Stimulated activated CD4-positive, alpha-beta T cell treated with anti-CD3 and anti-CD28 coated beads, Interleukin-1b, Interleukin-23, amount 100 ng/mL, for 24 hours (primary cell): ENCODE data around the gene CHRNA1.

Source experiments
- DNase-seq, 4 experiments: peaks; one replicate each; pipeline ENCODE4 v3.0.0-alpha.2; 2020; ENCODE audit warnings: low read depth in 4 of 4, low spot score in 1 of 4

Gene CHRNA1

GRCh38 chr2:174764280-174765255, at the start of gene CHRNA1:
Gene CHRNA1 (minus strand): TSS chr2:174764472. CDS start chr2:174764394, 78 bp downstream.
- no peak for DNase-seq

- DNase-seq = no peak
Measured at GRCh38 chr2:174812037-174812436, 47.8 kb upstream of the CHRNA1 start.

DNA sequence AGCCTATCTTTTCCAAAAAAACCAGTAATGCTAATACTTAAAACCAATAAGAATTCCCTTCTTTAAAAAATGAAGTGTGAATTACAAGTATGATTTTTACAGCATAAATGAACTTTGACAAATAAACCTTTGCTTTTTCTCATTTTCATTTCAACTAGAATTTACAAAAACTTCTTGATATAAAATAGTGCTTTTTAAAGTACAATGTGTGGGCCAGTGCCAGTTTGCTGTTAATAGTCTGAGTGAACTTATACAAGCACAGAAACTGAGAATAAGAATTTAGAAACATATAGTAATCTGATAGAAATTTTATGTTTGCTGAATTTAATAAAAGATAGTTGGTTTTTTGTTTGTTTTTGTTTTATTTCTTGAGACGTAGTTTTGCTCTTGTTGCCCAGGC, 43.7 kb upstream of the CHRNA1 start:
- no peak for DNase-seq

DNA sequence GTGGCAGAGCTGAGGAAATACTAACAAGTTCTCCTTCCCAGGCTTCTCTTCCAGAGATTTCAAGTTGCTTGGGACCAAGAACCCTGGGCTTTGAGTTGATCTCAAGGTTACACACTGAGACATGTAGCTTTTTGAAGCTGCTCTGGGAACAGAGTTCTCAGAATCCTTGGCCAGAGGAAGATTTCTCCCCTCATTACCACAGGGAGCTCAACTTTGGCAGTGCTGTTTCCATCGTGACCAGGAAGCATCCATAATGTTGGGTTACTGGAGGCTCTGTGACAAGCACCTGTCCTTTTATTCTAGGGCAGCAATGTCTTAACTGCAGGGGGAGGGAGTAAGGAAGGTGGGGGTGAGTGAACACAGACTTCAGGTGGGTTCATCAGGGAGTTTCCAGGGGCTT, 41.5 kb upstream of the CHRNA1 start:
- DNase-seq = no peak

- no peak for DNase-seq
Measured at GRCh38 chr2:174802459-174802858, 38.2 kb upstream of the CHRNA1 start.

DNA sequence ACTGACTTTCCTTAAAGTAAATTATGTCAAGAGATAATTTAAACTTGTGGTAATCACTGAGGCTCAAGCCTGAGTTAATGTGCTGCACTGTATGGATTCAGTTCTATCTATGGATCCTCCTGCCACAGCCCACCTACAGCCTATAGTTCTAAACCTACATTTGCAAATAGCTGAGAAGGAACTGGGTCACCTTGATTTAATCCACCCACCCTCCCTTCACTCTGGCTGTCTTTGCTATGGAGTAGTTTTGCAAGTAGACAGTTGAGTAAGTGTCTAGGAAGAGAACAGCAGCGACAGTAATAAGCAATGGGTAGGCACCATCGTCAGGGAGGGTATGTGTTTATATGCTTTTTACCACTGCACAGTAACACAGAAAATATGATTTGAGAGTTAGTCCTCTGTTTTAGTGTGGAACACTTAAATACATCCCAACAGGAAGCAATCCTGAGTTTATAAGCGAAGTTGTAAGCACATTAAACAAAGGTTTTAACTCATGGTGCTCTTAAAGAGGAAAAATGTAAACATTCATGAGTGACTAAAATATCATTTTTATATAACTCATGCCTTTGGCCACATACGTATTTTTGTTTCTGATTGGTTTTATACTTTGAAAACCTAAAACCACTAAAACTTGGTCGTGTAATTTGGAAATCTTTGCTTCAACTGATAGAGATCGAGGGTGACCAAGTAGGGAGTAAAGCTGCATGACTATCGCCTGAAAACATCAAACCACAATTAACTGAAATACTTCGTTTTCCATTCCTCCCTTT, 36.3 kb upstream of the CHRNA1 start:
- DNase-seq = no peak

DNA sequence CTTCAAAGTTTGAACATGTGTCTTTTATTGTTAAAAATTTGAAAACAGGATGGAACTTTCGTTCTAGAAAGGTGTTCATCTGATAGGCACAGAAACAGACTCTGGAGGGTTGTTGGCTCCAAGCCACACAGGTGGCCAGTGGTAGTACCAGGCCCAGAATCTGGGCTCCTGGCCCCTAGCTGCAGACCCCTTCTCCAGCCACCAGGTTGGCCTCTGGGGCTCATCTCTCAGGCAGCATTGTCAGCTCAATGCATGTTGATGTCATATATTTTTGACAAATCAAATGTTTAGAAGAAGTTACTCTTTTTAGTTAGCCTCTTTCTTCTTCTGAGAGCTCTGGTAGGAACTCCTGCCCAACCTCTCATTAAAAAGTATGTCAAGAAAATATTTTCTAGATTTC, 34.5 kb upstream of the CHRNA1 start:
- DNase-seq = no peak

DNA sequence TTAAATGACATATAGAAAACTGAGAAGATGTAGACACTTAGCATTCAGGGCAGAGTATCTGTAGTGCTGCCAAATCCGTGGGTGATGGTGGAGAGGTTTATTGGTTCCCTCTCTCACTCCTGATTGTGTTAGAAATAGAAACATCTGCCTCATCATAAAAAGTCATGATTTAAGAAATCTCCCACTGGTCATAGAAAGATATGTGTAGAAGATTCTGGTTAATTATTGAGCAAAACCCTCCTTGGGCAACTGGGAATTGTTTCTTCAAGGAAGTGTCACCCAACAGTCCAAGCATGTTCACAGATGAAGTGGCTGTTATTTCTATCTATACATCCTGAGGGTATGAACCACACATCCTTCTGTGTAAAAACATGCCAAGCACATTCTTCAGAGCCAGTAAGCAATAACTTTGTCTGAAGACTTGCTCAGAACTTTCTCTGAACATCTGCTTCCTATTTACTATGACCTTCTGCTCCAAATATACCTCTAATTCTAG, 33.6 kb upstream of the CHRNA1 start:
- DNase-seq = no peak

DNA sequence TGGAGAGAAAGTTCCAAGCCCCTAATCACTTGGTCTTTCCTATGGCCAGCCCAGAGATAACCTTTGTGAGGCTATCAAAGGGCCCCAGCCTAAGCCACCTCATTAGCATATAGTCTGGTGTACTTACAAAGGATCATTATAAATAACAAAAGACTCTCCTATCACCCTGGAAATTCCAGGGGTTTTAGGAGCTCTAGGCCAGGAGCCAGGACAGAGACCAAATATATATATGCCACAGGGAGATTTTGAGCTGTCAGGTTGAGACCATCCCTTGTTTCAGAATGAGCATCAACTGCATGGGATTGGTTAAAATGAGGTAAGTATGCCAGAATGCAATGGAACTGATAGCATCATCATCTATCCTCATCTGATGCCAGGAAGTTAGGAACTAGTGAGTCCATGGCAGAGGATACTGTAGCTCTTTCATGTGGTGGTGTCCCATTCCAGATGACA, 32.1 kb upstream of the CHRNA1 start:
- no peak for DNase-seq

- no peak for DNase-seq
Measured at GRCh38 chr2:174794851-174795374, 30.6 kb upstream of the CHRNA1 start.

GRCh38 chr2:174792309-174793025, 28.2 kb upstream of the CHRNA1 start:
- no peak for DNase-seq

DNA sequence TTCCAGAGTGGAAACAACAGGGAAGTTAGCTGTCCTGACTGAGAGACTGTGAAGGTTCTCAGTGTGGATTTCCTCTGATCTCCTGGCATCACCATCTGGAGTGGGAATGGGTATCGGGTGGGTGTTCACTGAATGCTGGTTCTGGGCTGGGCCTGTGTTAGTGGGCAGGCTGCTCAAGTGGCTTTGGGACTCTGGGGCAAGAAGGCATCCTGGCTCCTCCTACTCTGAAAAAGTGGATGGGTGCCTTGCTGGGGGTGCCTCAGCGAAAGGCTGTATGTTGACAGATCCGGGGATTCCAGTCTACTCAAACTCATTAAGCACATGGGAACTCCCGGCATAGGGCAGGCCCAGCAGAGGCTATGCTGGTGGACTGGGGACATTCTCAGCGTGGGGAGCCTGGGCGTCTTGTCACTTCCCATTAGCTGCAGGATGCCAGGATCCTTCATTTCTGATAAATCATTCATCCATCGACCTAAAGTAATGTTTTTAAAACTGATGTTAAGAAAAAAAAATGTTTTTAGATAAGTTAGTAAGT, 27.5 kb upstream of the CHRNA1 start:
- no peak for DNase-seq

DNA sequence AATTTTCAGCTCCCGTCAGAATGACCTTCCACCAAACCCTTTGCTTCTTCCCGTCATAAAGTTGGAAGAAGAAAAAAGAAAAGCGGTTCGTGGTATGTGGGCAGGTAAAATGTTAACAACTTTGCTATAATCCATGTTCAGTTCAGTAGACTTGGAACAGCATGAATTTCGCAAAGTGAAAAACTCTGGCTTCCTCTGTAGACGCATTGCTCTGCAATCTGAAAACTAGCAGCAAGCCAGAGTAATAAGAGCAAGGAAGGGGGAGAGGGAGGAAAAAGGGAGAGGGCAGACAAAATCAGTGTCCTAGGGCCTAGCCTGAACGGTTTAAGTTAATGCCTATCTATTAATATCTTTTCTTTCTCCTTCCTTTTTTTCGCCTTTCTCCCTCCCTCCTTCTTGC, 26.7 kb upstream of the CHRNA1 start:
- no peak for DNase-seq

- DNase-seq = no peak
Measured at GRCh38 chr2:174789001-174789400, 24.7 kb upstream of the CHRNA1 start.

DNA sequence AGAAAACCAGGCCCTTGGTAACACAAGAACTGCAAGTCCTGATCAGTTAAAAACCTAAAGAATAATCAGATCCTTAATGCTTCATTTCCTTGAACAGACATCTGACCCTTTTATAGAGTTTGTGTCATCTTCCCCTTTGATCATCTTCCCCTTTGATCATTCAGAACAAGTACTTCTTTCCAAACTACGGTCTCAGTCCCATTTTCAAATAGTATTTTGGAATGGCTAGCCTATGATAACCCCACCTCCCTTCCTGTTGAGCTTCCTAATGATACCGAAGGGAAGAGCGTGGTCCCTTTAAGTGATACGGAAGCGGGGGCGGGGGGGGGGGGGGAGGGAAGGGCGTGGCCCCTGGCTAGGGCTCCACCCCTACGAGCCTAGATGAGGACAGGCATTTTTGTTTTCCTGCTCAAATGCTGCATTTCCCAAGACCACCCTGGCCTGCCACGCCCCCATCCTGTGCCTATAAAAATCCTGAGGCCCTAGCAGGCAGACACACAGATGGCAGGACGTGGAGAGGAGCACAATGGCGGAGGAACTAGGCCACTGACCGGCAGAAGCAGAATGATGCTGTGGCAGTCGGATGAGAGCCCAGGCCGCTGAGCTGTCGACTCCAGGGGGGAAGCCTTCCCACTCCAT, 24.1 kb upstream of the CHRNA1 start:
- DNase-seq = no peak

DNA sequence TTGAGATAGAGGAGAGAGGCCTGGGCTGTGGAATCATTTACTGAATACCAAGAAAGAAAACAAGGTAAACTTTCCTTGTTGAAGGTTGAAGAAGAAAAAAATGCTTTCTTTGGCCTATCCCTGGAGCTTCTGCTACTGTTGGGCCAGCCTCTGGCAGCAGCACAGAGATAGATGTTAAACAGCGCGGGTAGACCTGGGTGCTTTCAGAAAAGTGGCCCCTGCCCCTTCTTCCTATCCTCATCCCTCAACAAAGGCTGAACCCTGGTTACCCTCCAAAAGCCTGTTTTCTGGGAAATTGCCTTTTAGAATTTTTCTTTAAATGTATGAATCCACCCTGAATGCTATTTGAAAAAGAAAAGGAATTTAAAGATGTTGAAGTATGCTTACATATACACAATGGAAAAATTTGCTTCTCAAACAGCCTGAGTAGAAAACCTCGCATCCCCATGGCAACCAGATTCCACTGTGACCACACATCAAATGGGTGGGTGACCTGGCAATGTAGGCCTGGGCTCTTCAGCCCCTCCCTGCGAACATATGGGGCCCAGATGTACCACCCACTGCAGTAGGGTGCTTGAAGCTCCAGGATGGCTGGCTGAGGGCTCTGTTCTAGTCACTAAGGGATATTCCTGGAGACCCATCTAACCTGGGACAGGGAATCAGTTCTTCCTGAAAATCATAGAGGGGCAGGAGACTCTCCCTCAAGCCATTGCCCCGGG, 23.4 kb upstream of the CHRNA1 start:
- DNase-seq = no peak

GRCh38 chr2:174786066-174786725, 21.9 kb upstream of the CHRNA1 start:
- DNase-seq = no peak

DNA sequence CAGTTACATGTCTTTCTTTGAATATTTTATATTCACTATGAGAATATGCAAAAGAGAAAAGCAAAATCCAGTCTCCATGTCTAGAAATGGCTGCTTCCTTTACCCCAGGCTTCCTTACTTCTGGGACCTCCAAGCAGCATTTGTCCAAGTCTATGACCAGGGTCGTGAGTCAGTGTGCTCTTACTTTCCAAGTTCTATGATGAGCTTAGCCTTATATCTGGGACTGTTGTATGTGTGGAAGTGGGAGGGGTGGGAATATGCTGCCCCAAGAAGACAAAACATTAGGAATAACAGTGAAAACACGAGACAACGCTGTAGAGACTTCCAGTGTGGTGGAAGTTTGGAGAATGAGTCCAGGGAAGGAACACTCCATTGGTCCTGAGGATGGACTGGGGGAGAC, 21.2 kb upstream of the CHRNA1 start:
- DNase-seq = no peak

DNA sequence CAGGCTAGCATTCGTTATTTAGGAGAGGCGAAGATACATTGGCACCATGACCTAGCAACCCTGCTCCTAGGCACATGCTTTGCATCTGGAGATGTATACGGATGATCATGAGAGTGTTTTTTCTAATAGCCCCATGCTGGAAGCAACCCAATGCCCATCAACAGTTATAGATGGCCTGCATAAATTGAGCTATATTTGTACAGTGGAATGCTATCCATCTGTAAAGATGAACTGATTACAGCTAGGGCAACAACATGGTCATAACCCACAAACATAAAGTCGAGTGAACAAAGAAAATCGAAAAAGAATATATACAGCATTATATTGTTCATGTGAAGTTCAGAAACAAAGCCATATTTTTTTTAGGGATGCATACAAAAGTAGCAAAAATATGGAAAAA, 20.6 kb upstream of the CHRNA1 start:
- DNase-seq = no peak
